ENCODE measurements around the gene DOC2B. TPM values are rescaled to one million over a fixed set of nuclear protein-coding genes. Genes with fewer than 3 reads are reported as not detected.

Gene DOC2B
- total RNA-seq, 1 experiment from 2014 or later, result 15.2 TPM

DNA sequence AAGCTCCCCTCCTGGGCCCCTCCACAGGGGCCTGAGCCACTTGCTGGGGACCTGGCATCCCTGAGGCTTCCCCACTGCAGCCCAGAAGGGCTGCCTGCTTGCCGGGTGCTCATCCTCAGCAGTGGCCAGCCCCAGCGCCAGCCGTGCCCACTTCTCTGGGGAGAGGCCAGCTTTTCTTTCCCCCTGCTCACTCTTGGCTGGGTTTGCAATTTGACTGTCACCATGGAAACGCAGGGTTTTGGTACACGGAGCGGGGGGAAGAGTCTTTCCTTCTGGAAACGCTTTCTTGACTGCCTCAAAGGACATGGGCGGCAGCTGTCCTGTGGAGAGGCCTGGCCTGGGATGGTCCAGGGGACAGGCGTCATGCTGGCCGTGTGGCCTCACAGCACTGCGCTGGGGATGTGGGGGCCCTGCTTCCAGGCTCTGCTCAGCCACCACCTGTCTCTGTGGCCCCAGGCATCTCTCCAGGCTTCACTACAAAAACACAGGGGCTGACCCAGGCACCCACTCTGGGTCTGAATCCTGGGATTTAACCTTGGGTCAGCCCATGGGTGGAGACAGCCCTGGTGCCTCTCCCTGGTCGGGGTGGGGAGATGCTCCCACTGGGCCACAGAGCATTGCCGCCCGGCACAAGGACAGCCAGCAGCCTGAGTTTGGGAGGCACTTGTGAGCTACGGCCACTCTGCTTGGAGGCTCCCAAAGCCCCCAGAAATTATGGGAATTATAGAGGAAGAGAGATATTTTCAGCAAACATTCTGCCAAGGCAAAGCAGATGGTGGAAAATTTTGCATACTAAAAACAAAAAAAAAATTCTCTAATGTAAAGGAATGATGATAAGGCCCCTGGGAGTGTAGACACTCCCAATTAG is 45.9 kb upstream of the DOC2B start:
- ATAC-seq (no peak), DNase-seq (ENCODE audit: low read depth, low spot score) (no peak)
- no peaks in the 10 kb centered on the region for H3K79me2 ChIP-seq (ENCODE audit: insufficient read depth, low read length)
- H3K4me3 ChIP-seq (replicated peaks in 1 of 2; ENCODE audit: low read depth in 1 of 2, low read length in 2 of 2), result no peak overlapping the region
- no peaks in the 10 kb centered on the region for H3K36me3 ChIP-seq (ENCODE audit: control insufficient read depth in 1 of 2, insufficient read depth in 2 of 2, low read length in 2 of 2)
- TF ChIP-seq EZH2 (IDR thresholded peaks at IDR 0.05) (no peak), CBX3 (IDR thresholded peaks at IDR 0.05; ENCODE audit: low read depth) (no peak), RAD21 (IDR thresholded peaks at IDR 0.05; ENCODE audit: low read depth) (no peak), SP1 (IDR thresholded peaks at IDR 0.05; ENCODE audit: low read depth) (no peak), YY1 (IDR thresholded peaks at IDR 0.05; ENCODE audit: extremely low read depth, insufficient replicate concordance, low read depth, low read length) (no peak), EGR1 (IDR thresholded peaks at IDR 0.05; ENCODE audit: low read depth) (no peak), MAX (IDR thresholded peaks at IDR 0.05) (no peak)
- no TSS peak for BruUV-seq (replicated peaks)
- no peak overlapping the region for H3K27ac ChIP-seq (ENCODE audit: low read depth, low read length)
- no peaks in the 10 kb centered on the region for H4K20me1 ChIP-seq (ENCODE audit: insufficient read depth)
- no peak overlapping the region for H2AFZ ChIP-seq (ENCODE audit: low read depth, low read length, poor library complexity, severe bottlenecking)
- no peak overlapping the region for H3K4me2 ChIP-seq (ENCODE audit: low read length)
- no peak overlapping the region for H3K9ac ChIP-seq (ENCODE audit: low read length)
- ChIA-PET RAD21 (ENCODE audit: low non-redundant PET in 1 of 2, low total read pairs in 2 of 2, uncharacterized antibody in 2 of 2, unreplicated experiment in 2 of 2) (no interaction called here), CTCF (no interaction called here), POLR2A (no interaction called here)
- no peaks in the 10 kb centered on the region for H3K4me1 ChIP-seq (ENCODE audit: control insufficient read depth in 1 of 2, insufficient read depth in 2 of 2, low read length in 2 of 2)
- no peaks in the 10 kb centered on the region for H3K9me3 ChIP-seq (ENCODE audit: control insufficient read depth in 1 of 2, insufficient read depth in 1 of 2, low read depth in 1 of 2, low read length in 2 of 2)
- intact Hi-C loops (cut with micrococcal nuclease), result no loop called here
- no peaks in the 10 kb centered on the region for H3K9me2 ChIP-seq (ENCODE audit: insufficient read depth)
- no peaks in the 10 kb centered on the region for H3K27me3 ChIP-seq (ENCODE audit: insufficient read depth, low read length)

DNA sequence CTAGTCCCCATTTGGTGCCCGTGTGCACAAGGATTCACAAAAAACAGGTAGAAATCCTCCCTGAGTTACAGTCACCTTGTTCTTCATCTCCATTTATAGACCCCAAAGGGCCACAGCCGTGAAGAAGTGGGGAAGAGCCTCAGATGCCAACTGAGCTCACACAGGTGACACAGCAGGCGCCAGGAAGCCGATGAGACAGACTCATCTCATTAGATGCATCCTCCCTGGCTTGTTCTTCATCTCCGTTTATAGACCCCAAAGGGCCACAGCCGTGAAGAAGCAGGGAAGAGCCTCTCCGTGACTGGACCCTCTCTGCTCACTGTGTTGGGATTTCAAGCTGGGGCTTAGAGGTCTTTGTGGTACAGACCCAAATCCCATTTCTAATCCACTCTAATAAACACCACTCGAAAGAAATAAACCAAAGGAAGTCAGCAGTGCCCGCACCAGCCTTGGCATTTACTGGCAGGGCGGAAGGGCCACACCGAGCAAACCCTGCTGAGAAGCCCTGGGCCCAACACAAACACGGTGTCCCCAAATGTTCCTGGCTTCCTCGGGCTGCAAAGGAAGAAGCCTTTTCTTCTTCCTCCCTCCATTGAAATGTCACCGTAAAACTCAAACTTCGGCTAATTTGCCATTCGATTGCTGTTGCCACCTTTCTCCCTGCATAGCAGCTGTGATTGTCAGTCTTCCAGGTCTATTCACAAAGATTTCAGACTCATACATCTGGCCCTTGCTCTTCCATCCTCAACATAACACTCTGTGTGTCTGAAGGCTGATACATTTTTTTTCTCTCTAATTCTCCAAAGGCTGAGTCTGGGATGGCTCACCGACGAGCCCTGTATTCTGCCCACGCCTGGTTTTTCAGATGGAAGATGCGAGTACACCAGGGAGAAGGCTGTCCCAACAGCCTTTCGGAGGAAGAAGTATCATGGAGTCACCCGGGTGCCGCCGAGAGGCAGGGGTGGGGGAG is 44.9 kb upstream of the DOC2B start:
- Histone ChIP-seq H3K79me2 (ENCODE audit: insufficient read depth, low read length) (no peaks in the 10 kb centered on the region), H3K4me3 (replicated peaks in 1 of 2; ENCODE audit: low read depth in 1 of 2, low read length in 2 of 2) (no peak overlapping the region), H4K20me1 (ENCODE audit: insufficient read depth) (no peaks in the 10 kb centered on the region), H3K27me3 (ENCODE audit: insufficient read depth, low read length) (no peaks in the 10 kb centered on the region), H3K4me1 (ENCODE audit: control insufficient read depth in 1 of 2, insufficient read depth in 2 of 2, low read length in 2 of 2) (no peaks in the 10 kb centered on the region), H3K9me2 (ENCODE audit: insufficient read depth) (no peaks in the 10 kb centered on the region), H3K4me2 (ENCODE audit: low read length) (no peak overlapping the region), H3K9ac (ENCODE audit: low read length) (no peak overlapping the region), H2AFZ (ENCODE audit: low read depth, low read length, poor library complexity, severe bottlenecking) (no peak overlapping the region), H3K36me3 (ENCODE audit: control insufficient read depth in 1 of 2, insufficient read depth in 2 of 2, low read length in 2 of 2) (no peaks in the 10 kb centered on the region), H3K9me3 (ENCODE audit: control insufficient read depth in 1 of 2, insufficient read depth in 1 of 2, low read depth in 1 of 2, low read length in 2 of 2) (no peaks in the 10 kb centered on the region), H3K27ac (ENCODE audit: low read depth, low read length) (no peak overlapping the region)
- no peak for DNase-seq (ENCODE audit: low read depth, low spot score)
- ChIA-PET RAD21 (ENCODE audit: low non-redundant PET in 1 of 2, low total read pairs in 2 of 2, uncharacterized antibody in 2 of 2, unreplicated experiment in 2 of 2) (no interaction called here), POLR2A (no interaction called here), CTCF (no interaction called here)
- ATAC-seq, result no peak
- intact Hi-C loops (cut with micrococcal nuclease), result no loop called here
- BruUV-seq (replicated peaks), result no TSS peak
- TF ChIP-seq ZNF274 (IDR thresholded peaks at IDR 0.05; ENCODE audit: low read depth, low read length) (no peak), MAX (IDR thresholded peaks at IDR 0.05) (no peak), EZH2phosphoT487 (IDR thresholded peaks at IDR 0.05; ENCODE audit: borderline replicate concordance) (no peak), CTCF (IDR thresholded peaks at IDR 0.05 in 2 of 3, conservative IDR thresholded peaks at IDR 0.05 in 1 of 3; ENCODE audit: borderline replicate concordance in 1 of 3, insufficient read depth in 1 of 3, low read depth in 2 of 3, low read length in 2 of 3) (no peak), EZH2 (IDR thresholded peaks at IDR 0.05) (no peak)
- TF ChIP-seq, protein P1, sequence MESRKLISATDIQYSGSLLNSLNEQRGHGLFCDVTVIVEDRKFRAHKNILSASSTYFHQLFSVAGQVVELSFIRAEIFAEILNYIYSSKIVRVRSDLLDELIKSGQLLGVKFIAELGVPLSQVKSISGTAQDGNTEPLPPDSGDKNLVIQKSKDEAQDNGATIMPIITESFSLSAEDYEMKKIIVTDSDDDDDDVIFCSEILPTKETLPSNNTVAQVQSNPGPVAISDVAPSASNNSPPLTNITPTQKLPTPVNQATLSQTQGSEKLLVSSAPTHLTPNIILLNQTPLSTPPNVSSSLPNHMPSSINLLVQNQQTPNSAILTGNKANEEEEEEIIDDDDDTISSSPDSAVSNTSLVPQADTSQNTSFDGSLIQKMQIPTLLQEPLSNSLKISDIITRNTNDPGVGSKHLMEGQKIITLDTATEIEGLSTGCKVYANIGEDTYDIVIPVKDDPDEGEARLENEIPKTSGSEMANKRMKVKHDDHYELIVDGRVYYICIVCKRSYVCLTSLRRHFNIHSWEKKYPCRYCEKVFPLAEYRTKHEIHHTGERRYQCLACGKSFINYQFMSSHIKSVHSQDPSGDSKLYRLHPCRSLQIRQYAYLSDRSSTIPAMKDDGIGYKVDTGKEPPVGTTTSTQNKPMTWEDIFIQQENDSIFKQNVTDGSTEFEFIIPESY (IDR thresholded peaks at IDR 0.05; ENCODE audit: extremely low read depth, insufficient replicate concordance, low read length), result no peak
- TF ChIP-seq, protein P2, sequence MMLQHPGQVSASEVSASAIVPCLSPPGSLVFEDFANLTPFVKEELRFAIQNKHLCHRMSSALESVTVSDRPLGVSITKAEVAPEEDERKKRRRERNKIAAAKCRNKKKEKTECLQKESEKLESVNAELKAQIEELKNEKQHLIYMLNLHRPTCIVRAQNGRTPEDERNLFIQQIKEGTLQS (IDR thresholded peaks at IDR 0.05), result no peak

All from HCT116 (cell line).